ENCODE data around the gene NRL.
A peak's percentile ranks its signal among the peaks of the same experiment; 100 is the strongest.

The NRL gene

GRCh38 chr14:24136684-24137528 lies 22.2 kb upstream of the NRL start:
- DNase-seq, result no peak
- no peak for ATAC-seq
- Mint-ChIP-seq H3K9me3 (no peaks in the 10 kb centered on the region), H3K4me3 (peak overlapping the region; percentile 98), H3K27ac (peak overlapping the region; percentile 90), H3K36me3 (ENCODE audit: low read depth) (peaks cover 42% of the 10 kb centered on the region), H3K27me3 (peaks cover 2% of the 10 kb centered on the region), H3K4me1 (peaks cover 64% of the 10 kb centered on the region)

GRCh38 chr14:24135834-24136683 lies 21.3 kb upstream of the NRL start, which contains the start of gene PSME1:
TSS of gene PSME1 (plus strand) at chr14:24136194. CDS start at chr14:24136263, 69 bp downstream.
- Mint-ChIP-seq H3K27me3 (no peaks in the 10 kb centered on the region), H3K27ac (peak within 1 kb of the TSS; percentile 90), H3K36me3 (ENCODE audit: low read depth) (peaks cover 39% of the 10 kb centered on the region), H3K4me3 (peak within 1 kb of the TSS; percentile 98), H3K9me3 (no peaks in the 10 kb centered on the region), H3K4me1 (peaks cover 62% of the 10 kb centered on the region)
- DNase-seq (peak; percentile 96), ATAC-seq (peak; percentile 87)

- no peaks in the 10 kb centered on the region for H3K9me3 Mint-ChIP-seq
- peak overlapping the region; percentile 89 for H3K27ac Mint-ChIP-seq
- ATAC-seq, result no peak
- peak overlapping the region; percentile 98 for H3K4me3 Mint-ChIP-seq
- peaks cover 58% of the 10 kb centered on the region for H3K4me1 Mint-ChIP-seq
- H3K36me3 Mint-ChIP-seq (ENCODE audit: low read depth), result peaks cover 34% of the 10 kb centered on the region
- DNase-seq, result no peak
- H3K27me3 Mint-ChIP-seq, result no peaks in the 10 kb centered on the region
These were observed 20.8 kb upstream of the NRL start for GRCh38 chr14:24135584-24135833.

GRCh38 chr14:24133735-24134134 lies 19.0 kb upstream of the NRL start:
- no peak overlapping the region for H3K4me3 Mint-ChIP-seq
- H3K27ac Mint-ChIP-seq, result no peak overlapping the region
- peaks cover 19% of the 10 kb centered on the region for H3K36me3 Mint-ChIP-seq (ENCODE audit: low read depth)
- H3K4me1 Mint-ChIP-seq, result peaks cover 44% of the 10 kb centered on the region
- no peak for ATAC-seq
- no peaks in the 10 kb centered on the region for H3K27me3 Mint-ChIP-seq
- DNase-seq, result no peak
- no peaks in the 10 kb centered on the region for H3K9me3 Mint-ChIP-seq

GRCh38 chr14:24132976-24133375 lies 18.2 kb upstream of the NRL start:
- DNase-seq (no peak), ATAC-seq (no peak)
- H3K27me3 Mint-ChIP-seq, result no peaks in the 10 kb centered on the region
- no peaks in the 10 kb centered on the region for H3K9me3 Mint-ChIP-seq
- H3K36me3 Mint-ChIP-seq (ENCODE audit: low read depth), result peaks cover 12% of the 10 kb centered on the region
- H3K4me3 Mint-ChIP-seq, result no peak overlapping the region
- H3K4me1 Mint-ChIP-seq, result peaks cover 37% of the 10 kb centered on the region
- H3K27ac Mint-ChIP-seq, result peak overlapping the region; percentile 80

GRCh38 chr14:24132061-24132685 lies 17.4 kb upstream of the NRL start:
- no peaks in the 10 kb centered on the region for H3K27me3 Mint-ChIP-seq
- no peaks in the 10 kb centered on the region for H3K9me3 Mint-ChIP-seq
- peaks cover 6% of the 10 kb centered on the region for H3K36me3 Mint-ChIP-seq (ENCODE audit: low read depth)
- H3K4me1 Mint-ChIP-seq, result peaks cover 34% of the 10 kb centered on the region
- H3K27ac Mint-ChIP-seq, result peak overlapping the region; percentile 80
- peak; percentile 32 for DNase-seq
- peak overlapping the region; percentile 21 for H3K4me3 Mint-ChIP-seq
- ATAC-seq, result no peak

GRCh38 chr14:24131549-24131966 lies 16.8 kb upstream of the NRL start:
- Mint-ChIP-seq H3K4me1 (peaks cover 29% of the 10 kb centered on the region), H3K27ac (peak overlapping the region; percentile 80), H3K36me3 (ENCODE audit: low read depth) (peaks cover under 1% of the 10 kb centered on the region), H3K9me3 (no peaks in the 10 kb centered on the region), H3K27me3 (no peaks in the 10 kb centered on the region), H3K4me3 (no peak overlapping the region)
- DNase-seq (no peak), ATAC-seq (no peak)

GRCh38 chr14:24130717-24131548 lies 16.2 kb upstream of the NRL start:
- DNase-seq (no peak), ATAC-seq (no peak)
- Mint-ChIP-seq H3K4me1 (peaks cover 27% of the 10 kb centered on the region), H3K4me3 (no peak overlapping the region), H3K9me3 (no peaks in the 10 kb centered on the region), H3K27ac (no peak overlapping the region), H3K27me3 (no peaks in the 10 kb centered on the region), H3K36me3 (ENCODE audit: low read depth) (no peaks in the 10 kb centered on the region)

- Mint-ChIP-seq H3K4me3 (no peak within 1 kb of the TSS), H3K9me3 (no peaks in the 10 kb centered on the region), H3K27ac (no peak within 1 kb of the TSS), H3K36me3 (ENCODE audit: low read depth) (no peaks in the 10 kb centered on the region), H3K27me3 (no peaks in the 10 kb centered on the region), H3K4me1 (peaks cover 24% of the 10 kb centered on the region)
- DNase-seq, result no peak
- ATAC-seq, result no peak
These were observed 15.6 kb upstream of the NRL start, which contains the start of gene FITM1 for GRCh38 chr14:24130380-24130716. TSS of gene FITM1 (plus strand) at chr14:24130659. CDS start at chr14:24131564, 905 bp downstream.

- no peak overlapping the region for H3K4me3 Mint-ChIP-seq
- H3K4me1 Mint-ChIP-seq, result peaks cover 19% of the 10 kb centered on the region
- ATAC-seq, result no peak
- no peaks in the 10 kb centered on the region for H3K9me3 Mint-ChIP-seq
- DNase-seq, result no peak
- no peaks in the 10 kb centered on the region for H3K36me3 Mint-ChIP-seq (ENCODE audit: low read depth)
- H3K27ac Mint-ChIP-seq, result no peak overlapping the region
- no peaks in the 10 kb centered on the region for H3K27me3 Mint-ChIP-seq
These were observed 14.8 kb upstream of the NRL start for GRCh38 chr14:24129410-24129998.

GRCh38 chr14:24127673-24128072 lies 12.9 kb upstream of the NRL start:
- no peaks in the 10 kb centered on the region for H3K9me3 Mint-ChIP-seq
- peaks cover 19% of the 10 kb centered on the region for H3K4me1 Mint-ChIP-seq
- ATAC-seq (no peak), DNase-seq (no peak)
- H3K36me3 Mint-ChIP-seq (ENCODE audit: low read depth), result peaks cover 8% of the 10 kb centered on the region
- no peak overlapping the region for H3K27ac Mint-ChIP-seq
- no peaks in the 10 kb centered on the region for H3K27me3 Mint-ChIP-seq
- H3K4me3 Mint-ChIP-seq, result no peak overlapping the region

- no peak for DNase-seq
- no peak for ATAC-seq
- Mint-ChIP-seq H3K9me3 (no peaks in the 10 kb centered on the region), H3K27ac (no peak overlapping the region), H3K4me1 (peaks cover 13% of the 10 kb centered on the region), H3K4me3 (no peak overlapping the region), H3K27me3 (no peaks in the 10 kb centered on the region), H3K36me3 (ENCODE audit: low read depth) (peaks cover 11% of the 10 kb centered on the region)
These were observed 12.2 kb upstream of the NRL start for GRCh38 chr14:24126939-24127338.

- Mint-ChIP-seq H3K27ac (peak overlapping the region; percentile 55), H3K9me3 (no peaks in the 10 kb centered on the region), H3K4me3 (no peak overlapping the region), H3K36me3 (ENCODE audit: low read depth) (peaks cover 24% of the 10 kb centered on the region), H3K27me3 (no peaks in the 10 kb centered on the region), H3K4me1 (peaks cover 10% of the 10 kb centered on the region)
- ATAC-seq, result peak; percentile 71
- DNase-seq, result no peak
These were observed 9.0 kb upstream of the NRL start for GRCh38 chr14:24123424-24124417.
